Measurements from ENCODE around the gene CELSR2.
"Not testable (repeated sequence)": the region's sequence is repeated elsewhere in the genome, so short reads cannot be mapped to it uniquely, and the experiment has no call there.

The CELSR2 gene

GRCh38 chr1:109248797-109249629 is at the start of gene CELSR2:
Gene CELSR2 (plus strand): TSS chr1:109249539. CDS start chr1:109250080, 541 bp downstream.
- peak; percentile 44 for DNase-seq

- no peak for DNase-seq
Measured at GRCh38 chr1:109199710-109200109, 49.6 kb upstream of the CELSR2 start.

GRCh38 chr1:109201123-109201703 is 48.1 kb upstream of the CELSR2 start:
- DNase-seq = peak; percentile 31

- peak; percentile 51 for DNase-seq
Measured at GRCh38 chr1:109204484-109204883, 44.9 kb upstream of the CELSR2 start.

- no peak for DNase-seq
Measured at GRCh38 chr1:109206339-109206738, 43.0 kb upstream of the CELSR2 start.

GRCh38 chr1:109207467-109208103 is 41.8 kb upstream of the CELSR2 start:
- no peak for DNase-seq

- no peak for DNase-seq
Measured at GRCh38 chr1:109208394-109208793, 40.9 kb upstream of the CELSR2 start.

- DNase-seq = no peak
Measured at GRCh38 chr1:109208836-109209463, 40.4 kb upstream of the CELSR2 start.

- DNase-seq = no peak
Measured at GRCh38 chr1:109210058-109210457, 39.3 kb upstream of the CELSR2 start.

GRCh38 chr1:109213345-109213823 is 36.0 kb upstream of the CELSR2 start:
- no peak for DNase-seq

- peak; percentile 75 for DNase-seq
Measured at GRCh38 chr1:109213824-109214693, 35.3 kb upstream of the CELSR2 start, which contains the start of gene SARS1. Gene SARS1 (plus strand): TSS chr1:109213918. CDS start chr1:109213993, 75 bp downstream.

GRCh38 chr1:109214695-109215623 is 34.4 kb upstream of the CELSR2 start:
- DNase-seq = peak; percentile 60

- DNase-seq = peak; percentile 23
Measured at GRCh38 chr1:109216662-109217061, 32.7 kb upstream of the CELSR2 start.

GRCh38 chr1:109218516-109218915 is 30.8 kb upstream of the CELSR2 start:
- DNase-seq = no peak

- DNase-seq = not testable (repeated sequence)
Measured at GRCh38 chr1:109221201-109221600, 28.1 kb upstream of the CELSR2 start.

- no peak for DNase-seq
Measured at GRCh38 chr1:109225308-109225707, 24.0 kb upstream of the CELSR2 start.

- no peak for DNase-seq
Measured at GRCh38 chr1:109225711-109226445, 23.5 kb upstream of the CELSR2 start.

- no peak for DNase-seq
Measured at GRCh38 chr1:109228167-109228566, 21.2 kb upstream of the CELSR2 start.

- DNase-seq = no peak
Measured at GRCh38 chr1:109229531-109230127, 19.7 kb upstream of the CELSR2 start.

GRCh38 chr1:109231066-109231465 is 18.3 kb upstream of the CELSR2 start:
- no peak for DNase-seq

All from MV-4-11 (cell line).